Heart left ventricle (tissue), 13 donors: Measurements from ENCODE around the gene WARS2.

Experiments used
- POLR2A ChIP-seq, 2 donors: fragments of 450-650 bp; IDR thresholded peaks; one replicate each; pipeline ENCODE4 v1.6.1; 2017; ENCODE audit warnings: antibody characterized with exemption in 2 of 2, mild to moderate bottlenecking in 2 of 2, moderate library complexity in 2 of 2
- TF ChIP-seq, protein P1 (sequence below), 12 donors: fragments of 200-600 bp; sonication (generic) in 4 of 12; IDR thresholded peaks; one replicate each; pipeline versions ENCODE4 v1.5.0 to v1.8.0; 2018 to 2022; ENCODE audit warnings: antibody characterized with exemption in 12 of 12, mild to moderate bottlenecking in 5 of 12
- donor health status: ischemic (EF 13 %, LVEDD 7.1; RV severe dilation, severe dysfunction).
- donor health status: DM: no; HTN: yes; CAD: no.
- donor health status: DM: no; HTN: no; CAD: no.
- donor health status: ischemic (EF 25% LVEDD 6.9; RV normal size, moderate dysfunction).
- donor health status: ischemic (EF 25% LVEDD 5.7; RV mildly dilated, moderate dysfunction).
- donor health status: ischemic (EF 35%, LVEDD 5.7; RV mildly dilated, moderate dysfunction).
- donor health status: nonischemic (EF 11% LVEDD 7.7; RV severe dilation, severe dysfunction).
- donor health status: DM: yes; HTN: yes; CAD: no.
- donor health status: PGD.
- donor health status: ischemic (EF 29% LVEDD 5.4; RV normal size, mild dysfunction).
- donor health status: nonischemic (EF 23%, LVEDD 6.1; RV moderate dilation, normal function).

DNA sequence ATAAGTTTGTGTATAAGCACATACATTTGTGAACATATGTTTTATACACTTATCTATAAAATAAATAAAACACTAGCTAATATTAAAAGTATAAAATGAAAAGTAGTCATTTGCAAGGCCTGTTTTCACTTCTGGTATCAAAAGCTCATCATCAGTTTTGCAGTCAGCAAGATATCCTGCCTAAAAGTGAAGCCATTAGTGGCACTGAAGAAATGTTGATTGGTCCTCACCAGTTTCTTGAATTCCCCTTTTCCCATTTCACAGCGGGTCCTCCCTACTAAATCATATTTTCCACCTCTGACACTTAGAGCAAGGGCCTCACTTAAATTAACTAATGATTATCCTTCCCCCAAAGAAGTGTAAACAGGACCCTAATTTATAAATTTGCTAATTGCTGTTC lies 159.0 kb downstream of the WARS2 start:
- no peak for TF ChIP-seq POLR2A (IDR thresholded peaks at IDR 0.05)
- TF ChIP-seq, protein P1, sequence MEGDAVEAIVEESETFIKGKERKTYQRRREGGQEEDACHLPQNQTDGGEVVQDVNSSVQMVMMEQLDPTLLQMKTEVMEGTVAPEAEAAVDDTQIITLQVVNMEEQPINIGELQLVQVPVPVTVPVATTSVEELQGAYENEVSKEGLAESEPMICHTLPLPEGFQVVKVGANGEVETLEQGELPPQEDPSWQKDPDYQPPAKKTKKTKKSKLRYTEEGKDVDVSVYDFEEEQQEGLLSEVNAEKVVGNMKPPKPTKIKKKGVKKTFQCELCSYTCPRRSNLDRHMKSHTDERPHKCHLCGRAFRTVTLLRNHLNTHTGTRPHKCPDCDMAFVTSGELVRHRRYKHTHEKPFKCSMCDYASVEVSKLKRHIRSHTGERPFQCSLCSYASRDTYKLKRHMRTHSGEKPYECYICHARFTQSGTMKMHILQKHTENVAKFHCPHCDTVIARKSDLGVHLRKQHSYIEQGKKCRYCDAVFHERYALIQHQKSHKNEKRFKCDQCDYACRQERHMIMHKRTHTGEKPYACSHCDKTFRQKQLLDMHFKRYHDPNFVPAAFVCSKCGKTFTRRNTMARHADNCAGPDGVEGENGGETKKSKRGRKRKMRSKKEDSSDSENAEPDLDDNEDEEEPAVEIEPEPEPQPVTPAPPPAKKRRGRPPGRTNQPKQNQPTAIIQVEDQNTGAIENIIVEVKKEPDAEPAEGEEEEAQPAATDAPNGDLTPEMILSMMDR (IDR thresholded peaks at IDR 0.05), result no peak
